ENCODE measurements around the gene PZP. TPM values are rescaled to one million over a fixed set of nuclear protein-coding genes. Genes with fewer than 3 reads are reported as not detected.

The PZP gene
- total RNA-seq, 1 donor from 2014 or later: not detected

DNA sequence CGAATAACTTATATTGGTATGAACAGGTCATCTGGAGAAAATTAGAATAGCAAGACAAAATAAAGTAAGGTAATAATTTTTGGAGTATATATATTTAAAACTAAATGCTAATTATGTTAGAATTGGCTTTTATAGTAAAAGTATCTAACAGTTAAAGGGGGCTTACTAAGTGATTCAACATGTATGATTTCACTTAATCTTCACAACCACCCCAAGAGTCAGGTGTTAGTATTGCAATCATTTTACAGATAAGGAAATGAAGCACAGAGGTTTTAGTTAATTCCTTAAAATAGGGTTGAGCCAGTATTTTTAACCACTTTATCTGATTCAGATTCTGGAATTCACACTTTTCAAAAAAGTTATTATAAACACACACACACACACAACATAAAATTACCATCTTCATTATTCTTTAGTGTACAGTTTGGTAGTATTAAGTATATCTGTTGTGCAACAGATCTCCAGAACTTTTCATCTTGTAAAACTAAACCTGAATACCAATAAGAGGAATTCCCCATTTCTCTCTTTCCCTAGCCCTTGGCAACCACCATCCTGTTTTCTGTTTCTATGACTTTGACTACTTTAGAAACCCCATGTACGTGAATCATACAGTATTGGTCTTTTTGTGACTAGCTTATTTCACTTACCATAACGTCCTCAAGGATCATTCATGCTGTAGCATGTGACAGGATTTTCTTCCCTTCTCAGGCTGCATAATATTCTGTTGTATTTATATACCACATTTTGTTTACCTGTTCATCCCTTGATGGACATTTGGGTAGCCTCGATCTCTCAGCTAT lies 104.9 kb downstream of the PZP start:
- H3K36me3 Mint-ChIP-seq (ENCODE audit: low read depth, unreplicated experiment): no peaks in the 10 kb centered on the region
- Histone ChIP-seq H4K20me1 (ENCODE audit: insufficient read depth, low read length) (no peaks in the 10 kb centered on the region), H3K27ac (ENCODE audit: low read depth, low read length) (no peak overlapping the region), H3K4me1 (ENCODE audit: insufficient read depth, low read length) (no peaks in the 10 kb centered on the region), H3K4me3 (ENCODE audit: insufficient read depth, low read depth, low read length) (no peak overlapping the region), H3K9ac (ENCODE audit: low read length) (no peak overlapping the region), H3K4me2 (ENCODE audit: low read length) (no peak overlapping the region), H3K79me2 (ENCODE audit: insufficient read depth, low read length) (no peaks in the 10 kb centered on the region), H2AFZ (ENCODE audit: low read depth, low read length) (no peak overlapping the region), H3K36me3 (ENCODE audit: insufficient read depth, low read length) (no peaks in the 10 kb centered on the region), H3K27me3 (ENCODE audit: insufficient read depth, low read length) (no peaks in the 10 kb centered on the region), H3K9me3 (ENCODE audit: insufficient read depth, low read depth, low read length) (no peaks in the 10 kb centered on the region)
- H3K27ac Mint-ChIP-seq (ENCODE audit: unreplicated experiment): no peak overlapping the region
- no peaks in the 10 kb centered on the region for H3K27me3 Mint-ChIP-seq (ENCODE audit: low read depth, unreplicated experiment)
- H3K4me1 Mint-ChIP-seq (ENCODE audit: low read depth, unreplicated experiment): no peaks in the 10 kb centered on the region
- H3K9me3 Mint-ChIP-seq (ENCODE audit: unreplicated experiment): no peaks in the 10 kb centered on the region
- H3K4me3 Mint-ChIP-seq (ENCODE audit: unreplicated experiment): no peak overlapping the region
- TF ChIP-seq CTCF (IDR thresholded peaks at IDR 0.05; ENCODE audit: insufficient read depth, low read depth, low read length): no peak
- TF ChIP-seq EZH2 (IDR thresholded peaks at IDR 0.05; ENCODE audit: insufficient read depth, low read length): no peak
- FAIRE-seq: no peak
- no peak for DNase-seq (ENCODE audit: low read depth)

DNA sequence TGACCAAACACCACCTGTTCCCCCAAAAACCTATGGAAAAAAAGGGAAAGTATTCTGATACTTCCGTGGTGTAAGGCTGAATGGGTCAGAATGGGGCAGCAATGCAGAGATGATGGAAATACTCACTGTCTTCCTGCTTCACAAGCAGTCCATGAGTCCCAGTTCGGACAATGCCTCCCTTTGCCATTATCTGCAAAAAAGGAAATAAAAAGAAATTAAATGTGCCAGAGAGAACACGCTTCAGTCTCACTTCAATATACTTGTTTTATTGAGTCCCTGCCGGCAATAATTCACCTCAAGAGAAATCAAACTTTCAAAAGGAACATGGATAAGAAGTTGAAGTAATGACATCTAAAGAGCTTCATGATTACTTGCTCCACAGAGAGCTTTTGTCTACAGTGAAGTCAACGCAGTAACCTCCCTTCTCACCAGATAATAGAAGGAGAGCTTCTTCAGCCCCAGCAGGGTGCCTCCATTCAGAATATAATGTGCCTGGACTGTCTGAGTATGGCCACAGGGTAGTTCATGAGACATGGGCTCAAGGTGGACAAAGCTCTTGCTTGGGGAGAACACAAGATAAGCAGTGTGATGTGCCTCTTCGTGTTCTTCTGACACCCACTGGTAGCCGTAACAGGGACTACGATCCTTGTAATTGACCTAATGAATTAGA lies 107.0 kb downstream of the PZP start:
- Mint-ChIP-seq H3K4me3 (ENCODE audit: unreplicated experiment) (no peak overlapping the region), H3K9me3 (ENCODE audit: unreplicated experiment) (no peaks in the 10 kb centered on the region), H3K36me3 (ENCODE audit: low read depth, unreplicated experiment) (no peaks in the 10 kb centered on the region), H3K27me3 (ENCODE audit: low read depth, unreplicated experiment) (no peaks in the 10 kb centered on the region), H3K27ac (ENCODE audit: unreplicated experiment) (no peak overlapping the region), H3K4me1 (ENCODE audit: low read depth, unreplicated experiment) (no peaks in the 10 kb centered on the region)
- Histone ChIP-seq H3K4me2 (ENCODE audit: low read length) (no peak overlapping the region), H3K36me3 (ENCODE audit: insufficient read depth, low read length) (no peaks in the 10 kb centered on the region), H3K27ac (ENCODE audit: low read depth, low read length) (no peak overlapping the region), H3K4me1 (ENCODE audit: insufficient read depth, low read length) (no peaks in the 10 kb centered on the region), H3K9ac (ENCODE audit: low read length) (no peak overlapping the region), H2AFZ (ENCODE audit: low read depth, low read length) (no peak overlapping the region), H4K20me1 (ENCODE audit: insufficient read depth, low read length) (no peaks in the 10 kb centered on the region), H3K27me3 (ENCODE audit: insufficient read depth, low read length) (no peaks in the 10 kb centered on the region), H3K4me3 (ENCODE audit: insufficient read depth, low read depth, low read length) (no peak overlapping the region), H3K79me2 (ENCODE audit: insufficient read depth, low read length) (no peaks in the 10 kb centered on the region), H3K9me3 (ENCODE audit: insufficient read depth, low read depth, low read length) (no peaks in the 10 kb centered on the region)
- FAIRE-seq (no peak), DNase-seq (ENCODE audit: low read depth) (no peak)
- TF ChIP-seq CTCF (IDR thresholded peaks at IDR 0.05; ENCODE audit: insufficient read depth, low read depth, low read length) (no peak), EZH2 (IDR thresholded peaks at IDR 0.05; ENCODE audit: insufficient read depth, low read length) (no peak)

All from astrocyte (in vitro differentiated cells and primary cell).